ENCODE data around the gene TMPO. TPM values are rescaled to one million over a fixed set of nuclear protein-coding genes. Genes with fewer than 3 reads are reported as not detected.

Gene TMPO
- total and polyA plus RNA-seq, 10 of the 15 experiments (the other 5 are each of a cell fraction or from before 2014, with no cell fraction given): 79.8 to 246 (median 179) TPM

- no peak for TF ChIP-seq CUX1 (IDR thresholded peaks at IDR 0.05; ENCODE audit: insufficient replicate concordance, low read depth, low read length)
- TF ChIP-seq HCFC1 (IDR thresholded peaks at IDR 0.05; ENCODE audit: low read length): no peak
Measured at GRCh38 chr12:98470469-98471082, 44.8 kb upstream of the TMPO start (continued).

- FAIRE-seq: no peak
- Histone ChIP-seq H3K79me2 (ENCODE audit: control insufficient read depth, insufficient read depth, low read length) (no peaks in the 10 kb centered on the region), H3K36me3 (ENCODE audit: control insufficient read depth in 2 of 2, insufficient read depth in 2 of 2, low read length in 1 of 2) (no peaks in the 10 kb centered on the region), H3K4me3 (no peak overlapping the region), H4K20me1 (ENCODE audit: control insufficient read depth, insufficient read depth) (no peaks in the 10 kb centered on the region), H3K9ac (ENCODE audit: control insufficient read depth, insufficient read depth, low read length) (no peak overlapping the region), H3K9me3 (replicated peaks; ENCODE audit: control insufficient read depth, insufficient read depth, low read length) (no peaks in the 10 kb centered on the region), H3K4me2 (ENCODE audit: control insufficient read depth, insufficient read depth) (0 out of 2 replicates have a peak overlapping the region, but pooled peaks have one; percentile 7), H3K4me1 (ENCODE audit: control insufficient read depth, insufficient read depth, low read length) (peaks cover 11% of the 10 kb centered on the region), H3K27me3 (replicated peaks in 1 of 2; ENCODE audit: control insufficient read depth in 2 of 2, insufficient read depth in 2 of 2, low read length in 1 of 2) (no peaks in the 10 kb centered on the region; a peak in 1 of 4 replicates), H3K27ac (ENCODE audit: control insufficient read depth, insufficient read depth) (no peak overlapping the region), H2AFZ (ENCODE audit: control insufficient read depth, low read depth, low read length) (peak overlapping the region; percentile 34; the same call in 1 of the 2 replicates)
- intact Hi-C loops (cut with micrococcal nuclease; ENCODE audit: unreplicated experiment): no loop called here
- ATAC-seq: peak; percentile 28
- RAD21 ChIA-PET (ENCODE audit: unreplicated experiment): no interaction called here
- DNase-seq (ENCODE audit: low read depth, low spot score): no peak
- no peak for TF ChIP-seq ZNF217 (IDR thresholded peaks at IDR 0.05)
- no peak for TF ChIP-seq SIN3A (IDR thresholded peaks at IDR 0.05; ENCODE audit: low read depth, low read length)
- TF ChIP-seq MYC (IDR thresholded peaks at IDR 0.05; ENCODE audit: insufficient read depth, insufficient read length, insufficient replicate concordance, low read length, severe bottlenecking): no peak
- no peak for TF ChIP-seq TAF1 (IDR thresholded peaks at IDR 0.05; ENCODE audit: borderline replicate concordance, low read depth, low read length)
- no peak for TF ChIP-seq KDM1A (IDR thresholded peaks at IDR 0.05; ENCODE audit: borderline replicate concordance)
- TF ChIP-seq HCFC1 (IDR thresholded peaks at IDR 0.05; ENCODE audit: low read length): no peak
- TF ChIP-seq FOXM1 (IDR thresholded peaks at IDR 0.05; ENCODE audit: low read depth, low read length): no peak
- TF ChIP-seq ATF7 (IDR thresholded peaks at IDR 0.05; ENCODE audit: low read depth): no peak
- TF ChIP-seq ZBED1 (IDR thresholded peaks at IDR 0.05; ENCODE audit: borderline replicate concordance): no peak
- no peak for TF ChIP-seq IKZF1 (conservative IDR thresholded peaks at IDR 0.05)
- TF ChIP-seq ETV6 (conservative IDR thresholded peaks at IDR 0.05 in 1 of 2, IDR thresholded peaks at IDR 0.05 in 1 of 2; ENCODE audit: borderline replicate concordance in 1 of 2, low read depth in 1 of 2): no peak
- TF ChIP-seq CBX3 (IDR thresholded peaks at IDR 0.05; ENCODE audit: borderline replicate concordance, low read depth): no peak
- TF ChIP-seq YY1 (IDR thresholded peaks at IDR 0.05; ENCODE audit: low read depth, low read length): no peak
- TF ChIP-seq ZZZ3 (IDR thresholded peaks at IDR 0.05; ENCODE audit: control insufficient read depth, insufficient read length, low read depth): no peak
- no peak for TF ChIP-seq HDAC6 (IDR thresholded peaks at IDR 0.05; ENCODE audit: unreplicated experiment)
- no peak for TF ChIP-seq NBN (IDR thresholded peaks at IDR 0.05)
- SMC1A ChIA-PET (ENCODE audit: uncharacterized antibody, unreplicated experiment): no interaction called here
- in situ Hi-C loops (cut with MboI): no loop called here
- 40% methylated on average over 3 of the region's 3 CpGs for WGBS (ENCODE audit: insufficient coverage, insufficient replicate concordance, low lambda C conversion rate, missing lambda C conversion rate)
- POLR2A ChIA-PET: interaction anchor here (0.9 kb wide), 1 partner anchor 14 kb away, joined by 3 read pairs; no protein-coding TSS in a partner anchor
- BruUV-seq (replicated peaks): no TSS peak
- CTCF ChIA-PET: no interaction called here
Measured at GRCh38 chr12:98471085-98471484, 44.3 kb upstream of the TMPO start.

All from GM12878 (cell line).